SH-SY5Y (cell line): Measurements from ENCODE around the gene TM4SF4.

Experiments
- GATA2 ChIP-seq: IDR thresholded peaks from 2 replicates; pipeline ENCODE4 v1.6.1; 2011; ENCODE audit warnings: mild to moderate bottlenecking, low read depth, low read length
- GATA3 ChIP-seq: IDR thresholded peaks from 2 replicates; pipeline ENCODE4 v1.6.1; 2011; ENCODE audit warnings: low read depth, mild to moderate bottlenecking, low read length, moderate library complexity

DNA sequence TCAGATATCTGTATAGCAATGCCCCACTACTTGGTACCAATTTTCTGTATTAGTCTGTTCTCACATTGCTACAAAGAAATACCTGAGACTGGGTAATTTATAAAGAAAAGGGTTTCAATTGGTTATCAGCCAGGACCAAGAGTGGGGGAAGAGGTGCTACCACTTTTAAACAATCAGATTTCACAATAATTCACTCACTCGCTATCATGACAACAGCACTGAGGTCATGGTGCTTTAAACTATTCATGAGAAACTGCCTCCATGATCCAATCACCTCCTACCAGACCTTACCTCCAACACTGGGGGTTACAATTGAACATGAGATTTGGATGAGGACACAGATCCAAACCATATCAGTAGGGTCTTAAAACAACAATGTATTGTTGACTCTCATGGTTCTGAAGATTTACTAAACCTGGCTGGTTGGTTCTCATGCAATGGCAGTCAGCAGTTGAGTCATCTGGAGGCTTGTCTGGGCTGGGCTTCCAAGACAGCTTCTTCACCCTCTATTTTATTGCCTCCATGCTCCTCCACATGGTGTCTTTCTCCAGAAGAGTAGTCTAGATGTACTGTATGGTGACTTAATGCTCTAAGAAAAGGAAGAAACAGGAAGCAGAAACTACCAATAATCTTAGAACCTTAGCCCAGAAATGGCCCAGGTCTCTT is 21.2 kb upstream of the TM4SF4 start:
- TF ChIP-seq GATA2: no peak
- TF ChIP-seq GATA3: no peak
